SK-N-SH treated with all-trans-retinoic acid at 6 μM for 48 hours (cell line): ENCODE data around the gene NPFF.

Experiments used
- ATAC-seq: fragments of 200-7000 bp; cut with Tn5 transposase; 3 replicates; pipeline ENCODE4 v1.9.1; 2020; ENCODE audit warnings: mild to moderate bottlenecking, moderate library complexity
- ARNTL ChIP-seq: fragments of 450-650 bp; formaldehyde crosslinking; IDR thresholded peaks from 2 replicates; pipeline ENCODE4 v1.5.0; 2020; ENCODE audit warnings: low read depth, mild to moderate bottlenecking, moderate library complexity, borderline replicate concordance
- BACH2 ChIP-seq: fragments of 250-450 bp; sonication (Bioruptor Pico); IDR thresholded peaks from 2 replicates; pipeline ENCODE4 v1.9.0; 2021; ENCODE audit warnings: mild to moderate bottlenecking, borderline replicate concordance
- CSDC2 ChIP-seq: fragments of 250-450 bp; sonication (Bioruptor Pico); IDR thresholded peaks from 2 replicates; pipeline ENCODE4 v1.5.0; 2020; ENCODE audit warnings: mild to moderate bottlenecking, moderate library complexity
- CSRNP3 ChIP-seq: fragments of 250-450 bp; sonication (Bioruptor Pico); IDR thresholded peaks from 2 replicates; pipeline ENCODE4 v1.5.1; 2021; ENCODE audit warnings: mild to moderate bottlenecking, moderate library complexity
- ESRRG ChIP-seq: fragments of 250-450 bp; sonication (Bioruptor Pico); IDR thresholded peaks from 2 replicates; pipeline ENCODE4 v1.6.1; 2021; ENCODE audit warnings: mild to moderate bottlenecking
- ISL1 ChIP-seq: fragments of 250-450 bp; sonication (Bioruptor Pico); IDR thresholded peaks from 2 replicates; pipeline ENCODE4 v2.1.2; 2022; ENCODE audit warnings: mild to moderate bottlenecking, moderate library complexity
- OSR1 ChIP-seq: fragments of 250-450 bp; sonication (Bioruptor Pico); IDR thresholded peaks from 2 replicates; pipeline ENCODE4 v1.8.0; 2022; ENCODE audit warnings: moderate library complexity, mild to moderate bottlenecking, inconsistent platforms
- RARB ChIP-seq: fragments of 250-450 bp; sonication (Bioruptor Pico); IDR thresholded peaks from 2 replicates; pipeline ENCODE4 v1.8.0; 2021; ENCODE audit warnings: mild to moderate bottlenecking, moderate library complexity
- SNAI2 ChIP-seq: fragments of 250-450 bp; sonication (Bioruptor Pico); IDR thresholded peaks from 2 replicates; pipeline ENCODE4 v1.5.0; 2020; ENCODE audit warnings: mild to moderate bottlenecking, moderate library complexity
- TCF4 ChIP-seq: fragments of 250-450 bp; sonication (Bioruptor Pico); IDR thresholded peaks from 2 replicates; pipeline ENCODE4 v1.8.0; 2021; ENCODE audit warnings: mild to moderate bottlenecking, moderate library complexity, borderline replicate concordance
- TOX ChIP-seq: fragments of 250-450 bp; sonication (Bioruptor Pico); IDR thresholded peaks from 2 replicates; pipeline ENCODE4 v1.8.0; 2021; ENCODE audit warnings: mild to moderate bottlenecking, moderate library complexity, borderline replicate concordance
- TSHZ2 ChIP-seq: fragments of 250-450 bp; sonication (Bioruptor Pico); IDR thresholded peaks from 2 replicates; pipeline ENCODE4 v1.5.0; 2020; ENCODE audit warnings: mild to moderate bottlenecking, moderate library complexity
- ZC3H10 ChIP-seq: fragments of 250-450 bp; sonication (Bioruptor Pico); IDR thresholded peaks from 2 replicates; pipeline ENCODE4 v1.5.1; 2021; ENCODE audit warnings: mild to moderate bottlenecking, moderate library complexity
- ZFP3 ChIP-seq: fragments of 250-450 bp; sonication (Bioruptor Pico); IDR thresholded peaks from 2 replicates; pipeline ENCODE4 v1.5.0; 2020; ENCODE audit warnings: mild to moderate bottlenecking, moderate library complexity
- ZFP30 ChIP-seq: fragments of 450-650 bp; formaldehyde crosslinking; IDR thresholded peaks from 2 replicates; pipeline ENCODE4 v1.5.0; 2022; ENCODE audit warnings: mild to moderate bottlenecking, moderate library complexity
- ZNF565 ChIP-seq: fragments of 450-650 bp; formaldehyde crosslinking; conservative IDR thresholded peaks from 2 replicates; pipeline ENCODE4 v1.5.0; 2020; ENCODE audit warnings: low read depth, mild to moderate bottlenecking, moderate library complexity
- ZNF8 ChIP-seq: fragments of 450-650 bp; formaldehyde crosslinking; IDR thresholded peaks from 2 replicates; pipeline ENCODE4 v1.5.0; 2020; ENCODE audit warnings: mild to moderate bottlenecking, moderate library complexity
- TF ChIP-seq, protein P1 (sequence below): fragments of 250-450 bp; sonication (Bioruptor Pico); IDR thresholded peaks from 2 replicates; pipeline ENCODE4 v1.8.0; 2020; ENCODE audit warnings: mild to moderate bottlenecking, moderate library complexity, borderline replicate concordance
- TF ChIP-seq, protein P2 (sequence below): fragments of 250-450 bp; sonication (Bioruptor Pico); IDR thresholded peaks from 2 replicates; pipeline ENCODE4 v1.8.0; 2021; ENCODE audit warnings: low read depth, mild to moderate bottlenecking, moderate library complexity, borderline replicate concordance
- TF ChIP-seq, protein P3 (sequence below): fragments of 250-450 bp; sonication (Bioruptor Pico); IDR thresholded peaks from 2 replicates; pipeline ENCODE4 v1.5.1; 2020; ENCODE audit warnings: low read depth, mild to moderate bottlenecking, moderate library complexity

The NPFF gene

DNA sequence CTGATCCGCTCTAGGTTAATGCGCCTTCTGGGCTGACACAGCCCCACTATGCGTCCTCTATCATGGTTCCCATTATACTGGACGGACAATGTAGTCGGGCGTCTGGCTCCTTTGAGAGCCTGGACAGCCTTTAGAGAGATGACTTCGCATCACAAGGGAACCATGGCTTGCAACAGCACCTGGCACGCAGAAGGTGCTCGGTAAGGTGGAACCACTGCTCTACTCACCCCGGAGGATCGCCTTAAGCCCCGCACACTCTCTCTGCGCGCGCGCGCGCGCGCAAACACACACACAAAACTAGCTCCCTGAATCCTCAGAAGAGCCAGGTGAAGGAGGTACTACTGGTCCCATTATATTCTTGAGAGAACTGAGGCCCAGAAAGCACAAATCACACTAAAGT lies 15.1 kb downstream of the NPFF start:
- ATAC-seq, result no peak
- no peak for TF ChIP-seq ZNF8
- TF ChIP-seq BACH2 (CRISPR knock-in tag), result no peak
- no peak for TF ChIP-seq ISL1 (CRISPR knock-in tag)
- no peak for TF ChIP-seq ZNF565 (CRISPR knock-in tag)
- no peak for TF ChIP-seq TOX (CRISPR knock-in tag)
- TF ChIP-seq, protein P1, sequence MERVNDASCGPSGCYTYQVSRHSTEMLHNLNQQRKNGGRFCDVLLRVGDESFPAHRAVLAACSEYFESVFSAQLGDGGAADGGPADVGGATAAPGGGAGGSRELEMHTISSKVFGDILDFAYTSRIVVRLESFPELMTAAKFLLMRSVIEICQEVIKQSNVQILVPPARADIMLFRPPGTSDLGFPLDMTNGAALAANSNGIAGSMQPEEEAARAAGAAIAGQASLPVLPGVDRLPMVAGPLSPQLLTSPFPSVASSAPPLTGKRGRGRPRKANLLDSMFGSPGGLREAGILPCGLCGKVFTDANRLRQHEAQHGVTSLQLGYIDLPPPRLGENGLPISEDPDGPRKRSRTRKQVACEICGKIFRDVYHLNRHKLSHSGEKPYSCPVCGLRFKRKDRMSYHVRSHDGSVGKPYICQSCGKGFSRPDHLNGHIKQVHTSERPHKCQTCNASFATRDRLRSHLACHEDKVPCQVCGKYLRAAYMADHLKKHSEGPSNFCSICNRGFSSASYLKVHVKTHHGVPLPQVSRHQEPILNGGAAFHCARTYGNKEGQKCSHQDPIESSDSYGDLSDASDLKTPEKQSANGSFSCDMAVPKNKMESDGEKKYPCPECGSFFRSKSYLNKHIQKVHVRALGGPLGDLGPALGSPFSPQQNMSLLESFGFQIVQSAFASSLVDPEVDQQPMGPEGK (CRISPR knock-in tag), result no peak
- no peak for TF ChIP-seq SNAI2 (CRISPR knock-in tag)
- no peak for TF ChIP-seq ZFP3 (CRISPR knock-in tag)
- TF ChIP-seq, protein P2, sequence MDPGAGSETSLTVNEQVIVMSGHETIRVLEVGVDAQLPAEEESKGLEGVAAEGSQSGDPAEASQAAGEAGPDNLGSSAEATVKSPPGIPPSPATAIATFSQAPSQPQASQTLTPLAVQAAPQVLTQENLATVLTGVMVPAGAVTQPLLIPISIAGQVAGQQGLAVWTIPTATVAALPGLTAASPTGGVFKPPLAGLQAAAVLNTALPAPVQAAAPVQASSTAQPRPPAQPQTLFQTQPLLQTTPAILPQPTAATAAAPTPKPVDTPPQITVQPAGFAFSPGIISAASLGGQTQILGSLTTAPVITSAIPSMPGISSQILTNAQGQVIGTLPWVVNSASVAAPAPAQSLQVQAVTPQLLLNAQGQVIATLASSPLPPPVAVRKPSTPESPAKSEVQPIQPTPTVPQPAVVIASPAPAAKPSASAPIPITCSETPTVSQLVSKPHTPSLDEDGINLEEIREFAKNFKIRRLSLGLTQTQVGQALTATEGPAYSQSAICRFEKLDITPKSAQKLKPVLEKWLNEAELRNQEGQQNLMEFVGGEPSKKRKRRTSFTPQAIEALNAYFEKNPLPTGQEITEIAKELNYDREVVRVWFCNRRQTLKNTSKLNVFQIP, result no peak
- no peak for TF ChIP-seq ZFP30 (CRISPR knock-in tag)

GRCh38 chr12:53489242-53489864 lies 17.9 kb downstream of the NPFF start:
- no peak for ATAC-seq
- TF ChIP-seq, protein P3, sequence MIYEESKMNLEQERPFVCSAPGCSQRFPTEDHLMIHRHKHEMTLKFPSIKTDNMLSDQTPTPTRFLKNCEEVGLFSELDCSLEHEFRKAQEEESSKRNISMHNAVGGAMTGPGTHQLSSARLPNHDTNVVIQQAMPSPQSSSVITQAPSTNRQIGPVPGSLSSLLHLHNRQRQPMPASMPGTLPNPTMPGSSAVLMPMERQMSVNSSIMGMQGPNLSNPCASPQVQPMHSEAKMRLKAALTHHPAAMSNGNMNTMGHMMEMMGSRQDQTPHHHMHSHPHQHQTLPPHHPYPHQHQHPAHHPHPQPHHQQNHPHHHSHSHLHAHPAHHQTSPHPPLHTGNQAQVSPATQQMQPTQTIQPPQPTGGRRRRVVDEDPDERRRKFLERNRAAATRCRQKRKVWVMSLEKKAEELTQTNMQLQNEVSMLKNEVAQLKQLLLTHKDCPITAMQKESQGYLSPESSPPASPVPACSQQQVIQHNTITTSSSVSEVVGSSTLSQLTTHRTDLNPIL (CRISPR knock-in tag), result no peak
- TF ChIP-seq BACH2 (CRISPR knock-in tag) (no peak), ZFP30 (CRISPR knock-in tag) (no peak), ZC3H10 (CRISPR knock-in tag) (no peak), ZFP3 (CRISPR knock-in tag) (no peak), TOX (CRISPR knock-in tag) (no peak), SNAI2 (CRISPR knock-in tag) (no peak), ESRRG (CRISPR knock-in tag) (no peak), ZNF8 (no peak), OSR1 (CRISPR knock-in tag) (no peak), RARB (CRISPR knock-in tag) (no peak), TSHZ2 (CRISPR knock-in tag) (no peak), CSRNP3 (CRISPR knock-in tag) (no peak), ARNTL (CRISPR knock-in tag) (no peak), CSDC2 (CRISPR knock-in tag) (no peak), TCF4 (no peak)
- TF ChIP-seq, protein P2, result no peak
